Keratinocyte (primary cell): Measurements from ENCODE around the gene HRCT1. TPM values are rescaled to one million over a fixed set of nuclear protein-coding genes. Genes with fewer than 3 reads are reported as not detected.

Source experiments
- DNase-seq: peaks from one replicate; pipeline ENCODE4 v3.0.0-alpha.2; 2011; ENCODE audit warnings: low read depth, missing footprints, low spot score
- FAIRE-seq: peaks from 2 replicates; lab custom pipeline; 2011; peaks lifted over from hg19 to GRCh38; lab: Jason Lieb, UNC
- H2AFZ ChIP-seq: 2 replicates; pipeline ENCODE4 v1.6.0; 2012; ENCODE audit warnings: low read length, control low read depth, inconsistent platforms; ENCODE audit not compliant: control insufficient read depth
- H3K27ac ChIP-seq: 2 replicates; pipeline ENCODE4 v1.5.1; 2011; ENCODE audit warnings: low read length; ENCODE audit not compliant: control insufficient read depth, insufficient read depth
- H3K27me3 ChIP-seq: 3 replicates; pipeline ENCODE4 v1.6.0; 2011; ENCODE audit warnings: low read length; ENCODE audit not compliant: control insufficient read depth, insufficient read depth; ENCODE audit errors: extremely low read depth
- H3K36me3 ChIP-seq, 2 experiments: 2 replicates in 1 of 2; 3 replicates in 1 of 2; pipeline ENCODE4 v1.5.1; 2011; ENCODE audit warnings: low read length in 2 of 2, mild to moderate bottlenecking in 1 of 2; ENCODE audit not compliant: control insufficient read depth in 2 of 2, insufficient read depth in 2 of 2; ENCODE audit errors: extremely low read depth in 1 of 2
- H3K4me1 ChIP-seq: 3 replicates; pipeline ENCODE4 v1.5.1; 2011; ENCODE audit warnings: low read length; ENCODE audit not compliant: control insufficient read depth, insufficient read depth; ENCODE audit errors: extremely low read depth
- H3K4me2 ChIP-seq: 3 replicates; pipeline ENCODE4 v1.6.0; 2011; ENCODE audit warnings: low read depth, low read length; ENCODE audit not compliant: control insufficient read depth, insufficient read depth; ENCODE audit errors: extremely low read depth
- H3K4me3 ChIP-seq, 3 experiments: fragments of 200-600 bp in 1 of 3; sonication (generic) in 1 of 3; 2 replicates in 2 of 3; 3 replicates in 1 of 3; pipeline ENCODE4 v1.5.1; 2011 to 2016; ENCODE audit warnings: low read length in 3 of 3, mild to moderate bottlenecking in 3 of 3, control low read depth in 2 of 3, inconsistent platforms in 1 of 3, low read depth in 1 of 3, mixed read lengths in 1 of 3, mixed run types in 1 of 3, moderate library complexity in 1 of 3; ENCODE audit not compliant: control insufficient read depth in 2 of 3, insufficient read depth in 2 of 3; ENCODE audit errors: extremely low read depth in 1 of 3
- H3K79me2 ChIP-seq: 2 replicates; pipeline ENCODE4 v1.6.0; 2012; ENCODE audit warnings: low read length; ENCODE audit not compliant: control insufficient read depth, insufficient read depth
- H3K9ac ChIP-seq: 3 replicates; pipeline ENCODE4 v1.6.0; 2011; ENCODE audit warnings: low read length; ENCODE audit not compliant: control insufficient read depth, insufficient read depth; ENCODE audit errors: extremely low read depth
- H3K9me1 ChIP-seq: 3 replicates; pipeline ENCODE4 v1.6.0; 2011; ENCODE audit warnings: low read length; ENCODE audit not compliant: control insufficient read depth, insufficient read depth; ENCODE audit errors: extremely low read depth
- H3K9me3 ChIP-seq: 2 replicates; pipeline ENCODE4 v1.5.1; 2012; ENCODE audit warnings: low read depth, low read length; ENCODE audit not compliant: control insufficient read depth
- H4K20me1 ChIP-seq: 3 replicates; pipeline ENCODE4 v1.6.0; 2011; ENCODE audit warnings: low read length; ENCODE audit not compliant: control insufficient read depth, insufficient read depth; ENCODE audit errors: extremely low read depth
- EZH2 ChIP-seq: IDR thresholded peaks from one replicate; pipeline ENCODE4 v1.6.1; 2012; ENCODE audit warnings: inconsistent platforms, mild to moderate bottlenecking, low read length, moderate library complexity
- dilution Hi-C: fragments of 300-500 bp; cut with MboI; formaldehyde crosslinking; loops from one replicate; pipeline ENCODE4 v1.7.0; 2020; ENCODE audit warnings: low sequenced_read_pairs; ENCODE audit not compliant: extremely low pct_ligation_motif_present
- polyA plus RNA-seq, 5 experiments: library from polyadenylated mRNA; depleted of rRNA in 3 of 5; stranded (reverse) in 3 of 5; stranded (forward) in 1 of 5; unstranded in 1 of 5; fragments of >200 nt; gene quantifications; 1 replicate in 1 of 5; 2 replicates in 3 of 5; 3 replicates in 1 of 5; pipeline versions ENCODE4 v1.2.1 to v1.2.3, GENCODE V29; 2011 to 2012; ENCODE audit warnings: missing spikeins in 2 of 5, low read depth in 1 of 5, low replicate concordance in 1 of 5
- TF ChIP-seq, protein P1 (sequence below), 3 experiments: IDR thresholded peaks in 1 of 3; conservative IDR thresholded peaks in 1 of 3; optimal IDR thresholded peaks in 1 of 3; 2 replicates in 2 of 3; 3 replicates in 1 of 3; pipeline versions ENCODE3 to v1.5.1; 2011; ENCODE audit warnings: low read length in 3 of 3, mild to moderate bottlenecking in 3 of 3, moderate library complexity in 2 of 3, control low read depth in 1 of 3, inconsistent platforms in 1 of 3; ENCODE audit not compliant: insufficient read depth in 2 of 3; ENCODE audit errors: extremely low read depth in 1 of 3

The HRCT1 gene
- polyA plus RNA-seq, 1 donor (not counting 4 experiments of a cell fraction or from before 2014, with no cell fraction given), result not detected

DNA sequence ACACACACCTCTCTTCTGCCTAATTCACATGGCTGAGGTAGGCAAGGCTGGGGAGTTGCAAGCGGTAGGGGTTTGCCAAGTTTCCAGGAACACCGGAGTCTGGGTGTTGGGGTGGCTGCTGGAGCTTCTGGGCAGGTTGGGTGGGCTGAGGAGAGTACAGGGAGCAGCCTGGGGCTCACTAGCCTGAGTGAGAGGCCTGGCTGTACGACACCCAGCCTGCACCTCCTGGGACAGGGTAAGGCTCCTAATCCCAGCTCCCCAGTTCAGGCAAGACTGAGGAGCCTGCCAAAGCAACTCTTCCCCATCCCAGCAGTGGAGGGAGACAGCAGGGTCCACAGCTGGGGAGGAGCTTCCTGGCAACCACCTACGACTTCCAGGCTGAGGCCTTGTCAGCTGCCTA lies 11.3 kb downstream of the HRCT1 start:
- Histone ChIP-seq H3K9me1 (no peaks in the 10 kb centered on the region), H4K20me1 (no peaks in the 10 kb centered on the region), H3K4me2 (no peak overlapping the region), H3K36me3 (no peaks in the 10 kb centered on the region), H3K9me3 (no peaks in the 10 kb centered on the region), H3K27ac (no peak overlapping the region), H2AFZ (no peak overlapping the region), H3K9ac (no peak overlapping the region), H3K27me3 (no peaks in the 10 kb centered on the region), H3K4me3 (no peak overlapping the region), H3K4me1 (peaks cover 4% of the 10 kb centered on the region), H3K79me2 (no peaks in the 10 kb centered on the region)
- DNase-seq (no peak), FAIRE-seq (no peak)
- TF ChIP-seq EZH2, result no peak
- TF ChIP-seq, protein P1, sequence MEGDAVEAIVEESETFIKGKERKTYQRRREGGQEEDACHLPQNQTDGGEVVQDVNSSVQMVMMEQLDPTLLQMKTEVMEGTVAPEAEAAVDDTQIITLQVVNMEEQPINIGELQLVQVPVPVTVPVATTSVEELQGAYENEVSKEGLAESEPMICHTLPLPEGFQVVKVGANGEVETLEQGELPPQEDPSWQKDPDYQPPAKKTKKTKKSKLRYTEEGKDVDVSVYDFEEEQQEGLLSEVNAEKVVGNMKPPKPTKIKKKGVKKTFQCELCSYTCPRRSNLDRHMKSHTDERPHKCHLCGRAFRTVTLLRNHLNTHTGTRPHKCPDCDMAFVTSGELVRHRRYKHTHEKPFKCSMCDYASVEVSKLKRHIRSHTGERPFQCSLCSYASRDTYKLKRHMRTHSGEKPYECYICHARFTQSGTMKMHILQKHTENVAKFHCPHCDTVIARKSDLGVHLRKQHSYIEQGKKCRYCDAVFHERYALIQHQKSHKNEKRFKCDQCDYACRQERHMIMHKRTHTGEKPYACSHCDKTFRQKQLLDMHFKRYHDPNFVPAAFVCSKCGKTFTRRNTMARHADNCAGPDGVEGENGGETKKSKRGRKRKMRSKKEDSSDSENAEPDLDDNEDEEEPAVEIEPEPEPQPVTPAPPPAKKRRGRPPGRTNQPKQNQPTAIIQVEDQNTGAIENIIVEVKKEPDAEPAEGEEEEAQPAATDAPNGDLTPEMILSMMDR (optimal IDR thresholded peaks at IDR 0.05 in 1 of 3, IDR thresholded peaks at IDR 0.05 in 1 of 3, conservative IDR thresholded peaks at IDR 0.05 in 1 of 3; ENCODE audit: extremely low read depth in 1 of 3, insufficient read depth in 2 of 3, low read length in 3 of 3), result no peak
- dilution Hi-C loops, result no loop called here

DNA sequence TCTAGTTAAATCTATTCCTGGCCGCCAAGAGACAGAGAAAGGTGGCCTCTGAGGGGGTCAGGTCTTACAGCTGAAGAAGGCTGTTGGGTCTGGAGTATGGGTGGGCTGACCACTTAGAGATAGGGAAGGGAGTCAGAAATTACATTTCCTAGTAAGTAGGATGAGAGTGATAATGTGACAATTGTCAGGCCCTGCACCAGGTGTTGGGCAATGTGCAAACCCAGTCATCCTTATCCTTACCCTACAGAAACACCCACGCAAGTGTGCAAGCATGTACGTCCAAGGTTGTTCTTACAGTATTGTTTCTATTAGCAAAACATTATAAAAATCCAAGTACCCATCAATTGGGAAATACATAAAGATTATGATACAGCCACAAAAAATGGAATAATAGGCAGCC lies 12.8 kb downstream of the HRCT1 start:
- Histone ChIP-seq H2AFZ (no peak overlapping the region), H3K4me3 (no peak overlapping the region), H3K27me3 (no peaks in the 10 kb centered on the region), H3K36me3 (no peaks in the 10 kb centered on the region), H3K9me1 (no peaks in the 10 kb centered on the region), H3K4me2 (no peak overlapping the region), H3K9ac (no peak overlapping the region), H4K20me1 (no peaks in the 10 kb centered on the region), H3K27ac (no peak overlapping the region), H3K79me2 (no peaks in the 10 kb centered on the region), H3K4me1 (peaks cover 9% of the 10 kb centered on the region), H3K9me3 (no peaks in the 10 kb centered on the region)
- no peak for DNase-seq
- FAIRE-seq, result no peak
- TF ChIP-seq EZH2, result no peak
- TF ChIP-seq, protein P1 (optimal IDR thresholded peaks at IDR 0.05 in 1 of 3, IDR thresholded peaks at IDR 0.05 in 1 of 3, conservative IDR thresholded peaks at IDR 0.05 in 1 of 3; ENCODE audit: extremely low read depth in 1 of 3, insufficient read depth in 2 of 3, low read length in 3 of 3), result no peak
- dilution Hi-C loops, result no loop called here
